NCI-H524 (cell line): ENCODE measurements around the gene CAMTA1.

Experiments
- DNase-seq, 2 experiments: peaks; one replicate each; lab custom pipeline; 2025; lab: John Stamatoyannopoulos, UW

CAMTA1 gene

DNA sequence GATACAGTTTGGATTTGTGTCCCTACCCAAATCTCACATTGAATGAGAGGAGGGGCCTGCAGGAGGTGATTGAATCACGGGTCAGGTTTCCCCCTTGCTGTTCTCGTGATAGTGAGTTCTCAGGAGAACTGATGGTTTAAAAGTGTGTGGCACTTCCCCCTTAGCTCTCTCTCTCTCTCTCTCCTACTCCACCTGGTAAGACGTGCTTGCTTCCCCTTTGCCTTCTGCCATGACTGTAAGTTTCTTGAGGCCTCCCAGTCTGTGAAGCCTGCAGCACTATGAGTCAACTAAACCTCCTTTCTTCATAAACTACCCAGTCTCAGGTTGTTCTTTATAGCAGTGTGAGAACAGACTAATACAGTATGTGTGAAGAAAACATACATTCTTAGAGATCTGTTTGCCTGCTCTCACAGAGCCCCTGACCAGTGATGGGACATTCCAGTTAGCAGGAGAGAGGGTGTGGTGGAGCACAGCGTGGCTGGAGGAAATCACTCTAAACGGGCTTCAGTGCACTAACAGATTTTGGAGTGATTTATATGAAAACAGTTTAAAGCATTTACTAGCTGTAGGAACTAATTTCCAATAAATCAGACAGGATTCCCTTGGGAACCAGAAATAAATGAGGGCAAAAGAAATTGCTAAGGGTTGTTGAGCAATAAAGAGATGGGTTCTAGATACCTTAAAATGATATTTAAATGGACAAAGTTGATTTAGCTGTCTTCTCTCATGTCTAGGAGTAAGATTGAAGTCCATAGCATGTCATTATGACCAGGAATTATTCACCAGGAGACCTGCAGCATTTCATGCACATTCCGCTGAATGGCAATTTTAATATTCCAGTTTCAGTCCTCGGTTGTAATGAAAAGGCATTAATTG lies 411.0 kb downstream of the CAMTA1 start:
- no peak for DNase-seq

DNA sequence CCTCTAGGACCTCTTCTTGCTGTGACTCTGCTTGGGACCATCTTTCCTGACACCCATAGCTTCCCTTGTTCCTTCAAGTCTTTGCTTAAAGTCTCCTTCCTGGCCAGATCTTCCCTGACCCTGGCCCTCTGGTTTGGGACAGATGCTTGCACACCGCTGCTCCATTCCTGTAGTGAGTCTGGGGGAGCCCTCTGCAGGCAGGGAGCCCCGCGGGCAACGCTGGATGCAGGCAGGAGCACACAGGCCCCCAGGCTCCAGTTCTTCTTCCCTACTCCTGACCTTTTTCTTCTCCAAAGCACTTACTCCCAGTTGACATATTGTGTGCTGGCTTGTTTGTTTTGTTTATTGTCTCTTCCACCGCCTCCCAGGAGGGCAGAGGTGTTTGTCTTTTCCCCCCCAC lies 413.4 kb downstream of the CAMTA1 start:
- DNase-seq, result no peak

DNA sequence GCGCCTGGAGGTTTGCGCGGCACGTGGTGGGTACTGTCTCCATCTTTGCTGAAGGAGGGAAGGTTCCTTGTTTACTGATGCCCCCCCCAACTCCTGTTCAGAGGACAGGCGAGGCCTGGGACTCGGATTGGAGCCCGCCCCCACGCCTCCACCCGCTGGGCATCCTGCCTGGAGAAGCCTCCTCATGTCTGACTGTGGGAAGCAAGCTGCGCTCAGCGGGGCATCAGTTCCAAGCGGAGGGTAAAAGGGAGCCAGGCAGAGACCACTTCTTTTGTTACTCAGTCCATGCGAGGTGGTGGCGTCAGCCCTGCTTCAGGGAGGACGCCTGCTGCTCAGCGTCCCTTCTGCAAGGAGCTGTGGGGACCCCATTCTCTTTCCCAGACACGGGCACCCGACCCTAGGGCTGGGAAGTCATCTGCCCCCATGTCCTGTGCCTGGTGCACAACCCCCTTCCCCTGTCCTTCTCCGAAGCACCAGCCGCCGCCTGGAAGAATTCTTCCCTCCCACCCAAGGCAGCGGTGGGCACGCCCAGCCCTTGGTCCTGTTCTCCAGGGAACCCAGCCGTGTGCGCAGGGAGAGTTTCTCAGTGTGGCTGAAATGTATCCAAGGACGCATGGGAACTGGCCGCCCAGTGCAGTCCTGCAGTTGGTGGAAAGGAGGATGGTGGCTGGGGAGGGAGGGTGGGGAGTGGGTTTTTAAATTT lies 414.0 kb downstream of the CAMTA1 start:
- no peak for DNase-seq

DNA sequence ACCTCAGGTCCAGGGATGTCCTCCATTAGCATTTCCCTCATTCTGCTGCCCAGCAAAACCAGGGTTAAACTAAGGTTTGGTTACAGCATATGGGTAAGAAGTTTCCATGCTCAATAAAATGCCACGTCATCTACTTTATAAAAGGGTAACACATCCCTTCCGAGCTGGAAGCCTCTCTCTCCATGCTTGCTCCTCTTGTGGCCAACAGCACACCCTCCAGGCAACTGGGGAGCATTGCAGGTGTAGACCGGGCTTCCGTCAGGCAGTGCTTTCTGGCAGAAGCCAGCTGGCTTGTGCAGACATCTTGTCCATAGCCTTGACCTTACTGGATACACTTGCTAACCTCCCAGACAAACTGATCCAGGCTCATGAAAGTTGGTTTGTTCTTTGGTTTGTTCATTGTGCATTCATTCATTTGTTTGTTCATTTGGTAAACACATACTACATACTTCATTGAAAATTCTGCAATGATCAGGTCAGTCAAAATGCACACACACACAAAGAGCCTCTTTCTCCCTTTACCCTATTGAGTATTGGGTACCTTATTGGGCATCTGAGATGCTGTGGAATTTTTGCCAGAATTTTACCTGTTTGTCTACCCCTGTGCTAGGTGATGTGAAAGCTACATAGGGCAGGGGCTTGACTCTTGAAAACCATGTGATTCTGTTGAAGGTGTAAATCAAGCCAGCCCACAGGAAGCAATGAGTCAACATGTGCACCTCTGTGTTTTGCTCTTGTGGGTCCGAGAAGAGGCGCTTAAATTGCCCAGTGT lies 422.8 kb downstream of the CAMTA1 start:
- DNase-seq, result peak; percentile 67 to 87

DNA sequence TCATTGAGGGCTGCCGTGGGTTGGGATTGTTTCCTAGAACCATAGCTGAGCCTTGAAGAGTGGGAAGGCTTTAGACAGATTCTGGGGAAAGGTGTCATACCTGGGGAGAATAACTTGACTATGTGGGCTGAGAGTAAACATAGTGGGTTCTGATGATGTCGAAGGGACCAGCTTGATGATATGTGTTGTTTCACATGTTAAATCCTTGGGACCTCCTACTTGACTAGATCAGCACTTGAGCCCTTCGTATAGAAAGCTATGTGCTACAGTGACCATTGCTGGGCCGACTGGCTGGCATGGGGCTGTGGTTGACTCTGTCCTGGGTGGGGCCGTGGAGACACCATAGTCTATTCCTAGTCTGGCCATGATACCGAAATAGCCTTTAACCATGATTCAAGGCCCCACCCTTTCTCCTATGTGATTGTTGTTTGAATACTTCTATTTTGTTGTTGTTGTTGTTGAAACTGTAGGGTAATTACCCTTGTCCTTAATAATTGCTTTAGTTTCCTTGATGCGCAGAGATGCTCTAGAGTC lies 423.5 kb downstream of the CAMTA1 start:
- no peak for DNase-seq

DNA sequence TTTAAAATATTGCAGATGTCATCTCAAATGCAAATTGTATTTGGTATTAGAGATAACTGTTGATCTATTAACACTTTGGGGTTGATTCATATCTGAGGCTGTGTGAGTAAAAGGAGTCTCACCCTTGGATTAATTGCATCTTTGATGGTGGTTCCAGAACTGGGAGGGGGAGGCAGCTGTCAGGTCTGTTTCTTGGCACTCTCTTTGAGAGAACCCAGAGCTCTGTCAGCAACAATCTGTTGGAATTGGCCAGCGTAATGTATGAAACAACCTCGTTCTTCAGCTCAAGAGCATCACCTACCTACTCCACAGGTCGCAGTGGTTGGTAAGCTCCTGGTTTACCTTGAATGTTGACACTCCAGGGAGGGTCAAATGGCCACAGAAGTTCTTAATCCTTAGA lies 424.1 kb downstream of the CAMTA1 start:
- DNase-seq, result peak; percentile 65 to 81

DNA sequence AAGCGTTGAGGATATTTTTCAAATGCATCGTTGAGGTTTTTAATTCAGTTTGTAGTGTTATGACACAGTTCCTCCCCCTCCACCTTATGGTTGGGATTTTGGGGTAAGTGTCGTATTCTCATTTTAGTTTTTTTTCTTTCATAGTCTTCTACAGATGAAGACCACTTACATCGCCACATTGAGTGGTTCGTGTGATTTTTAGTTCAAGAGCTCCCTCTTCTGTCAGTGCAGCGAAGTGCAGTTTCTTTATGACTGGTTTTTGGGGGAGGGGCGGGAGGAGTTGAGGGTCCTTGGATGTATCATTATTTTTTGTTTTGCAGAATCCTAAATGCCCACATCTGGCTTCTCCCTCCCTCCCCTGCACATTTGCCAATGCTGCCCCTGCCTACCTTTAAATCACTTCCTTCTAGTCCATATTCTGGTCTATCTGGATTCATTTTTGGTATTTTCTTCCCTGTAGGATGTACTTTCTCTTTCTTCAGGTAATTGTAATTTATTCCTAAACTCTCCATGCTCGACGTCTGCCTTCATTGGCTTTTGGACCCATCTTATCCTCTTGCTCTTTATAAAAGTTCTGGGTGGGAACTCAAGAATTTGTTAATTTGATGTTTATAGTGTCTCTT lies 433.1 kb downstream of the CAMTA1 start:
- DNase-seq, result peak; percentile 51 to 72

DNA sequence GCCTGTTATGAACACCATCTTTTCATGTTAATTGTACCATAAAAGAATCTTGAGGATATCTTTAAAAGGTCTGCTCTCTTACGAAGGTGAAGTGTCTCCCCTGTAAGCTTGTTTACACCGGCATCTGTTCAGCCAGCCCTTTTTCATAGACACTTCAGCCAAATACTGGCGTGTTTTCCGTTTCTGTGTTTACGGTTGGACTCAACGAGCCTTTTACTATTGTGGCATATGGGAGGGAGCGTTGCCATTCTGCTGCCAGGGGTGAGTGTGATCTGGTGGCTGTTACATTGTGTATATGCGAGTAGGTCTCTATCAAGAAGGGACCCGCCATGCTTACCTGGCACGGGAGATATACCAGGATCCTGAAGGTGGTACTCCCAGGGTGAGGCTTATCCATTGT lies 433.8 kb downstream of the CAMTA1 start:
- DNase-seq, result peak in 1 of 2 experiments; percentile 65

DNA sequence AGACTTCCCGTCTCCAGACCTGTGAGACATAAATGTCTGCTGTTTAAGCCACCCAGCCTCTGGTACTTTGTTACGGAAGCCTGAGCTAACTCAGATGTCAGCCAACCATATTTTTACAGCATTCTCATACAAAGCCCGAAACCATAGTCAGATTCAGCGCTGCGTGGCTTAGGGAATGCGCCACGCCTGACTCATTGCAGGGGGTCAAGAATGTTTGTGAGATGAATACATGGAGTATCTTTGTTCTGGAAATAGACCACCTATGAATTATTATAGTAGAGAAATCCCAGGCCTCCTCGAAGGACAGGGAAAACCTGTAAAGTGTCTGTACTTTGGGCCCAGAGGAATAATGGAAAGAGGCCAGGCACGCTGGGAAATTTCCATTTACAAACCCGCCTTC lies 434.8 kb downstream of the CAMTA1 start:
- DNase-seq, result no peak

DNA sequence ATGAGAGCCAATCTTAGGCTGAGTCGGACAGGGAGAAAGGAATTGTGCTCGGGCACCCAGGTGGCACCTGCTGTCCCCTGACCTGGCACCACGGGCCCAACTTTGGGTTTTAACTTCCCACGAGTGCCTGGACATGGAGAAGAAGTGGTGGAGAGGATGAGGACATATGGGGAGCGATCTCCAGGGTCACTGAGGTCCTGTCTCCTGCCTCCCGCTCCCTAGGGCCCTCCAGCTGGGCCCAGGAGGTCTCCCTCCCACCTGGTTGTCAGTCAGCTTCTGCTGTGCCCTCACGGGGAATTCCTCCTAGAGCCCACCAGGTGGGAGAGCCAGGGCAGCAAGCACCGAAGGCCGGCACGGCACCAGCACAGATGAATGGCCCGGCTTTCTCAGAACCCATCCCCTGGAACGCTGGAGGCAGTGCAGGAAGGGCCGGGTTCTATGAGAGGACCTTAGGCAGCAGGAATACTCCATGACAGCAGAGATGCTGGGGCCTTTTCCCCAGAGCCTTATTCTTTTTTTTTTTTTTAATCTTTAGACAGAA lies 435.5 kb downstream of the CAMTA1 start:
- no peak for DNase-seq

DNA sequence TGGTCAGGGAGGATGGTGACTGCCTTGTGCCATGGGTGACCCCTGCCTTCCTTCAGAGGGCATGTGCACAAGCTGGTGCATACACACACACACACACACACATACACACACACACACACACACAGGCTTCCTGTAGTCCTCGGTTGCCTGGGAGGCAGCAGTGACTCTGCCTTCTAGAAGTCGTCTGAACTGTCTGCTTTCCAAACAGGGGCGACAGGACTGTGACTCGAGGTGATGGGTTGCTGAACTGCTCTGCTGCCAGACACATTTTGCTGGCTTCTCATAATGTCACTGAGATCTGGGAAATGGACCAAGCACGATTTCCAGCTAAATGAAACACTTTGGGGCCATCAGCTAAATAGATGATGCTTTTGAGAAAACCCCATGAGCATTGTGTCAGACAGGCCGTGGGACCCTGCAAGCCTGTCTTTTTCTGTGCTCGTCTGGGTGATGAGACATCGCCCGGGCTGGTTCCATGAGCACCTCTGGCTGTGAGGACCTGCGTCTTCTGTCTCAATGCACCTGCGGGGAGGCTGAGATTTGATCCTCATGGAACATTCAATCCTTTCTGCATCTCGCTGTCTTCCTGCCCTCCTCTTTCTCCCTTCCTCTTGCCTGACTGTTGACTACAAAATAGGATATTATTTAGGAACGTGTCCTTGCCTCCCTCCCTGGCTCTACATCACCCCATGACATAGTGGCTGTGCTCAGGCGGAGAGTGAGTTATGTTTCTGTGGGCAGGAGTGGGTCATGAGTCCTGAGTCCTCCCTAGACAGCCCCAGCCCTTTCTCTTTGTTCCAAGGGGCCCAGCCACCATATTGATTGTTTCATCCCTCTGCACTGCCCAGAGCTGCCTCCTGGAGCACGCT lies 436.8 kb downstream of the CAMTA1 start:
- DNase-seq, result no peak

DNA sequence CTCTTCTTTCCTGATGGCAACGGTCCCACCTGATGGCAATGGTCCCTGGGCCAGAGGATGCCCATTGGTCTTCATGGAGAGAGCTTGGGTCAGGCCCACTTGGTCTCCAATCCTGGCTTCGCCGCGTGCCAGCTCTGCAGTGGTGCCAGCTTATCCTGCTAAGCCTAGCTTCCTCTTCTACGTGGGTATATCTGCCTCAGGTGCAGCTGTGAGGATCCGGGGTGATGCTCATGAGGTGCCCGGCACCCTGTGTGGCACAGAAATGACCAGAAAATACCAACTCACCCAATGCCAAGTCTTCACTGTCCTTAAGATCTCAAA lies 437.4 kb downstream of the CAMTA1 start:
- DNase-seq, result no peak

DNA sequence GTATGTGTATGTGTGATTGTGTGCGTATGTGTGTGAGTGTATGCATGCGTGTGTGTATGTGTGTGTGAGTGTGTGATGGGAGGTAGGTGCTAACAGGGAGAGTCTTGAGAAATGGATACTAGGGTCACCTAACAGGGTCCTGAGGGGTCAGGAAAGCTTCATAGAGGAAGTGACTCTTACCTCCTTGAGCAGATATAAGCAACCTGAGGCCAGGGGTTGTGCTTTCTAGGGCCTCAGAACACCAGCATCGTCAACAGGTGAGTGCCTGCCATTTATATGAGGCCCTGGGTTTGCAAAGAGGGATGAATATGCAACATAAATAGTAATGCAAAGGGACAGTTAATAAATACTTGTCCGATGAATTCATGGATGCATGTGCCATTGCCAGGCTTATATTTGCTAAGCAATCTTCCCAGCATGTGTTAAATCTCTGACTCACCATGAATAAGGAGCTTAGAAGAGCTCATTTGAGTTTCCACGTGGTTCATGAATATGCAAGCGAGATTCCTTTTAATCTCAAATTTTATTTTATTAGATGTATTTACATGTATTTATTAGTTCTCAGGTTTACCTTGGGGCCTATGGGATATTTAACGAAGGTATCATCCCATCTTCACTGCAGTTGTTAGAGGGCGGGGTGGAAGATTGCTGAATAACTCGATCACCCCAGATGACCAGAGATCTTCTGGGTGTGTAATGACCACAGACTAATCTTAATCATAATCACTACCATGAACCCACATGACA lies 438.3 kb downstream of the CAMTA1 start:
- DNase-seq, result no peak

DNA sequence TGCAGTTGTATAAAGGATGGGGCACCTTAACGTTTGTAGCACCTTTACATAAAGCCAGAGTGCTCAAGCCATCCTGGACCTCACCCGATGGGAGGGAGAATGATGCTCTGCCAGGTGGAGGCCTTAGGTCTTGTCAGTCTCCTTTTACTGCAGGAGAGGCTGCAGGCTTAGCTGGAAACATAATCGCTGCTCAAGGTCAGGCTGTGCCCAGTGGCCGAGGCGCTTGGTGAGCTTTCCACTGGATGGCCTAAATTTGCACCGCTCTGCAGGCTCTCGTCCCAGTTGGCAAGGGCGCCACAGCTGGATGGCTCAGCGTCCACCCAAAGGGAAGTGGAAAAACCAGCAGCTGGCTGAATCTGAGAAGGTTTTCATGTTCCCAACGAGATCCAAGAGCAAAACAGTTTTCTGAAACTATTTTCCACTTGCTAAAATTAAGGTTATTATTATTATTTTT lies 438.9 kb downstream of the CAMTA1 start:
- DNase-seq, result no peak

DNA sequence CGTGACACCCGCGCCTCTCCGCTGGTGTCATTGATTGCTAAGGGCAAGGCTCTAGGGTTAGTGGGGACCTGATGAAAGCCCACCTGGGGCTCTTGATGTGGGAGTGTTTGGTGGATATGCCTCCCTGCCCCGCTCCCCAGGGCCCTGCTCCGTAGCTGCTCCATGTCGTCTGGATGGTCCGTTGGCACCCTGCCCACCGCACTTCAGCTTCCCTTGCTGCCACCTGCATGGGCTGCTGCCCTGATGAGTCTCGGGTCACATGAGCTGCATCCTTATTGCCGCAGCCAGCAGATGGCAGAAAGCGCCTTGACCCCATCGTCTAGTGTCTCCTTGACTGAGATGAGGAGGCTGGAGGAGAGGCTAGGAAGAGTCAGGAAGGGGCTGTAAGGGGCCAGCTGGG lies 439.4 kb downstream of the CAMTA1 start:
- DNase-seq, result peak; percentile 84 to 94

DNA sequence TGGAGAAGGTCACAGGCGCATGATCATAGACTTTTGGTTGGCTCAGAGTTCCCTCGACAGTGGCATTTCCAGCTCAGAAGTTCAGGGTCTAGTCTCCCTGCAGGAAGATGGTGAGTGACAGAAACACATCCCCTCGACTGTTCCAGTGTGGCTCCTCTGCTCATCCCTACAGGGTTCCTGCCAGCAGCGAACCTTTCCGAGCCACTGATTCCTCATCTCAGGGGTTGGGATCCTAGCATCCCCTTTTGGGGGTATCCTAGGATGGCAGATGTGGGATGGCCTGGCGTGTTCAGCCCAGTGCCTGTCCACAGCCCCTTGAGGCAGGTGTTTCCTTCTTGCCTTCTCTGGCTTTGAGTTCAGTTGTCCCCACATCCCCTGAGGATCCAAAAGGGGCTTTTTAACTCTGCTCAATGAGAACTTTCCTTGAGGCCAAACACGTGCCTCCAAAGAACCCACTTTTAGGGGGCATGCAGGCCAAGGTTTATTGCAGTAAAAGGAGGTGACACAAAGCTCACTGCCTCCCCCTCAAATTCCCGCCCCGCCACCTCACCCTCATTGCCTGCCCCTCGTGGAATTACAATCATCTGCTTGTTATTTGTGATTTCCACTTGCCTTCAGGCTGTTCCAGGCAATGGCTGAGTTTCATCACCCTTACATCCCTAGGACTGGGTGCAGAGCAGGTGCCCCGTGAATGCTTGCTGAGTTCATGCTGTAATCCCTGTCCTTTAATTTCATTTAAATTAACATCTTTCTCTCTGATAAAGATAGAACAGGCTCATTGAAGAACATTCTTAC lies 440.7 kb downstream of the CAMTA1 start:
- DNase-seq, result no peak

DNA sequence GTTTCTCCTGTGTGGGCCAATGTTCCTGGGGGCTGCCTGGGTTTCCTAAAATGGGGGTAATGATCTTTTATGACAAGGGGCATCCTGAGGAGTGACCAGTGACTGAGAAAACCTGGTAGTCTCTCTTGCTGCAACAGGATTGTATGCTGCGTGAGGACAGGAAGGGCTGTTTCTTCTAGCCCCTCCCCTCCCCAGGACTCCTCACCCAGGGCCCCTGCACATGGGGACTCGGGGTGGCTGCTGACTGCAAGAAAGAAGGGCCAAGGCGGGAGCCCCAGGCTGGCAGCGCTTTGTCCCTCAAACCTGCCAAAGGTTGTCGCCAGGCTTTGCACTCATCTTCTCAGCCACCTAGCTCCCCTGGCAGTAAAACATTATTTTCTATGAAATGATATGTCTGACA lies 442.4 kb downstream of the CAMTA1 start:
- no peak for DNase-seq

DNA sequence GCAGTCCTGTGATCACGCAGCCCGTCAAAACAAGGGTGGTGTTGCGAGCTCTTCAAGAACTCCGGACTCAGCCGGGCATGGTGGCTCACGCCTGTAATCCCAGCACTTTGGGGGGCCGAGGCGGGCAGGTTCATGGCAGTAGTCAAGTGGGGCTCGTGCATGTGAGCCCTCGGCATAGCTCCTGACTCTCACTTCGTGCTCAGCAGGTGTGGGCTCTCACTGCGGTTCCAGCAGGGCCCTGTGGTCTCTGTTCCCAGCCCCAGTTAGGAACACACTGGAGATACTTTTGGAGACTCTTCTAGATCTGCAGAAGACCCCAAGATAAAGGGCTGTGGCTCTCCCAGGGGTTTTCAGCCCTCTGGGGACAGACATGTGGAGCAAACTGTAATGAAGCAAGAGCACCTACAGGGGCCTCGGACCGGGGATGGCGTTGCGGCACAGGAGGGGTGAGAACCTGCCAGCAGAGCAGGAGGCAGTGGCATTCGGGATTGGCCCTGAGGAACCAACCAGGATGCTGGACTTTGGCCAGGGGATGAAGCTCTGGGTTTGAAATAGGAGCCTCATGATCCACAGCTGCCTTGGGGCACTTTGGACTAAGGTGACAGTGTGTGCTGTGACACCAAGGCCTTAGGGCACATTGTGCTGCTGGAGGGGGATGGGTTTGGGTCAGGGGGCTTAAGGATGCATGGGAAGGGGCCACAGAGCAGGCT lies 443.2 kb downstream of the CAMTA1 start:
- no peak for DNase-seq

DNA sequence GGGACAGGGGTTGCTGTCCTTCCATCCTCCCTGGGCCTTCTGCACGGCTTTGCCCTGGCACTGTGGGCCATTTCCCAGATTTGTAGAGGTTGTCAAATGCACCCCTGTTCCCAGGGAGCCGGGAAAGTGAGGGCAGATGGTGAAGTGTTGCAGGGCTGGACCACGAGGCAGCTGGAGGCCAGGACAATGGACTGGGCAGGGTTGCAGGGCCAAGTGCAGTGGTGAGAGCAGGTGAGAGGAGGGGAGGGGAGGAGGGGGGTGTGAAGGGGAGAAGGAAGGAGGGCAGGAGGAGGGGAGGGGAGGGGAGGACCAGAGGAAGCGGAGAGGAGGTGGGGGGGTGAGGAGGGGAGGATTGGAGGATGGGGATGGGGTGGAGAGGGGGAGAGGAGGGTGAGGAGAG lies 443.9 kb downstream of the CAMTA1 start:
- DNase-seq, result no peak
